NCI-H510A treated with DMSO at 0.1 percent for 48 hours (cell line): ENCODE data around the gene PPIL1.

ENCODE experiments used
- DNase-seq: peaks from one replicate; lab custom pipeline; 2025; lab: John Stamatoyannopoulos, UW

PPIL1 gene

GRCh38 chr6:36855750-36856149, 18.9 kb downstream of the PPIL1 start:
- no peak for DNase-seq

- DNase-seq = no peak
These were observed 21.3 kb downstream of the PPIL1 start for GRCh38 chr6:36853325-36853724.

GRCh38 chr6:36852481-36853147, 22.0 kb downstream of the PPIL1 start:
- no peak for DNase-seq

GRCh38 chr6:36851626-36852025, 23.0 kb downstream of the PPIL1 start:
- DNase-seq = no peak

- DNase-seq = peak; percentile 72
These were observed 23.4 kb downstream of the PPIL1 start for GRCh38 chr6:36851149-36851614.

GRCh38 chr6:36850021-36850420, 24.6 kb downstream of the PPIL1 start:
- DNase-seq = no peak

- peak; percentile 87 for DNase-seq
These were observed 25.8 kb downstream of the PPIL1 start for GRCh38 chr6:36848658-36849441.

GRCh38 chr6:36847991-36848390, 26.6 kb downstream of the PPIL1 start:
- no peak for DNase-seq

GRCh38 chr6:36847152-36847551, 27.5 kb downstream of the PPIL1 start:
- no peak for DNase-seq

- DNase-seq = no peak
These were observed 29.4 kb downstream of the PPIL1 start for GRCh38 chr6:36845233-36845632.

GRCh38 chr6:36844232-36845170, 30.1 kb downstream of the PPIL1 start:
- no peak for DNase-seq

GRCh38 chr6:36843170-36843569, 31.4 kb downstream of the PPIL1 start:
- no peak for DNase-seq

GRCh38 chr6:36841756-36842155, 32.8 kb downstream of the PPIL1 start:
- no peak for DNase-seq

- no peak for DNase-seq
These were observed 33.9 kb downstream of the PPIL1 start for GRCh38 chr6:36840432-36841403.

GRCh38 chr6:36839749-36840431, 34.7 kb downstream of the PPIL1 start:
- DNase-seq = no peak

GRCh38 chr6:36838896-36839748, 35.5 kb downstream of the PPIL1 start, which contains the start of gene CPNE5:
CPNE5 (minus strand) TSS chr6:36839444; CDS start chr6:36839377, 67 bp downstream.
- no peak for DNase-seq

GRCh38 chr6:36837686-36838085, 36.9 kb downstream of the PPIL1 start:
- DNase-seq = no peak

- DNase-seq = no peak
These were observed 37.6 kb downstream of the PPIL1 start for GRCh38 chr6:36837022-36837339.
